GM19372 (cell line): ENCODE measurements around the gene SLC37A2.
A peak's percentile ranks its signal among the peaks of the same experiment; 100 is the strongest.
"Not testable (repeated sequence)": the region's sequence is repeated elsewhere in the genome, so short reads cannot be mapped to it uniquely, and the experiment has no call there.

Experiments used
- ATAC-seq: cut with Tn5 transposase; IDR thresholded peaks from one replicate; pipeline ENCODE4 v1.9.1; 2021; ENCODE audit warnings: mild to moderate bottlenecking, low read depth, moderate library complexity; ENCODE audit not compliant: unreplicated experiment

The SLC37A2 gene

DNA sequence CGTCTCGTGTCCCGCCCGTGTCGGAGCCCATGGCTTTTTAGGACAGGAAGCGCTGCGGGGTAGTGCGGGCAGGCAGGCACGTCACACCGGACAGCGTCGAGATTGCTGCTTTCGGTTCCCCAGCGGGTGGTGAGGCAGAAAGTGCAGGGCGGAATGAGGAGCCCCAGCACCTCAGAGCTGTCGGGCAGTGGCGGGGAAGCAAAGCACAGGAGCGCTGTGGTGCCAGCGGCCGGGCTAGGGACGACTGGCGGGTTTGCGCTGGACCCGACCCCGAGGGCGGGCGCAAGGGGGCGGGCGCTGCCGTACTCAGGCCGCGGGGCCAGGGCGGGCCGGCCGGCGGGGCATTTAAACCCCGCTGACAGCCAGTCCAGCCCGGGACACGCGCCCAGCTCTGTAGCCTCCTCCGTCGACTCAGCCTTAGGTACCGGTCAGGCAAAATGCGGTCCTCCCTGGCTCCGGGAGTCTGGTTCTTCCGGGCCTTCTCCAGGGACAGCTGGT lies at the start of gene SLC37A2:
Gene SLC37A2, plus strand, starts transcription at position 375 of the 498 bp plus-strand sequence. Its CDS starts 63 bp downstream, at position 438.
- ATAC-seq: peak; percentile 86

DNA sequence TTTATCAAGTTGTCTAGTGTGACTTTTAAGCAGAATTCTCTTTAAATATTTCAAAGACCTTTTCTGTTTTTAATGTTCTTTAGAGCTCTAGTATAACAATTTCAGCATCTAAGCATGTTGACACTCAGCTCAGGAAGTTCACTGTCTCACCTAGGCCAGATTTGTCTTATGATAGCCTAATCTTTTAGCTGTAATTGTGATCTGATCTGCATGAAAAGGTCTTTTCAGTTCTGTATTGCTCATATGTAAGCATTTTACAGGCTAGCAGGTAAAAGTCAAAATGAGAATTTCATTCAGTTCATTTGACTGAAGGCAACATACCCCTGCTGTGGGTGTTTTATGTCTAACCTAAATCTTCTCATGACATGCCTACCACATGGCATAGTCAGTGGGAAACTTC lies 46.7 kb upstream of the SLC37A2 start:
- ATAC-seq: no peak

GRCh38 chr11:125020342-125020741 lies 42.8 kb upstream of the SLC37A2 start:
- no peak for ATAC-seq

- ATAC-seq: no peak
Measured at GRCh38 chr11:125022551-125022950, 40.6 kb upstream of the SLC37A2 start.

DNA sequence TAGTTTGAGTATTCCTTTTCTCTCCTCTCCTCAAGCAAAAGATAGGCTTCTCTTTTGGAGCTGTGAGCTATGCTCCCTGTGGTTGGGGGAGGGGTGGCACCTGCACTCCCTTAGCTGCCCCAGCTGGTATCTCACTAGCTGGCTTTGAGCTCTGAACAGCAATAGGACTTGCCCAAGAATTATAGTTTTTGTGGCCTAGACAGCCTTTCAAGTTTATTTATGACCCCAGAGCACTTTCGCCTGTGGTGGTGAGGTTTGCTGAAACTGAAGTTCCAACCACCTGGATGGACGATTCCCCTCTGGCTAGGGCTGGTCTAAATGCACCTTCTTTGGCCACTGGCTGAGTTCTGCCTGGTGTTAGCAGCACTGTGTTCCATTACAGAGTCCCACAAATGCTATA lies 37.1 kb upstream of the SLC37A2 start:
- ATAC-seq: no peak

- ATAC-seq: not testable (repeated sequence)
Measured at GRCh38 chr11:125029431-125029830, 33.7 kb upstream of the SLC37A2 start.

- no peak for ATAC-seq
Measured at GRCh38 chr11:125036933-125037332, 26.2 kb upstream of the SLC37A2 start.

- ATAC-seq: no peak
Measured at GRCh38 chr11:125049164-125049792, 13.8 kb upstream of the SLC37A2 start.

DNA sequence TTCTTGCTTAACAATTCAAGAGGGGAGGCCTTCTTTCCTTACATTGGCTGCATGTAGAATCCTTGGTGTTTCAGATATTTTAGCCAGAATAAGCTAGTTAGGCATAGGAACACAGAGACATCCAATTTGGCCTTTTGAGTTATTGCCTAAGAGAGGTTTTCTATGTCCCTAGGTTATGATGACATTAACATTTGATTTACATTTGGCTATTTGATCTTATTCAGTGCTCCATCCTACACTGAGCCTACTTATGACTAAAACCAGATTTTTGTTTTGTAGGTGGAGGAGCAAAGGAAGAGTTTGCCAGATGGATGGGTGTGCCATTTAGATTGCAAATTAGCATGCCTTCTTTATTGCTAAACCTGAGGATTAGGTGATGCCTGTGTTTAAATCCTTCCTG lies 11.1 kb upstream of the SLC37A2 start:
- ATAC-seq: no peak

DNA sequence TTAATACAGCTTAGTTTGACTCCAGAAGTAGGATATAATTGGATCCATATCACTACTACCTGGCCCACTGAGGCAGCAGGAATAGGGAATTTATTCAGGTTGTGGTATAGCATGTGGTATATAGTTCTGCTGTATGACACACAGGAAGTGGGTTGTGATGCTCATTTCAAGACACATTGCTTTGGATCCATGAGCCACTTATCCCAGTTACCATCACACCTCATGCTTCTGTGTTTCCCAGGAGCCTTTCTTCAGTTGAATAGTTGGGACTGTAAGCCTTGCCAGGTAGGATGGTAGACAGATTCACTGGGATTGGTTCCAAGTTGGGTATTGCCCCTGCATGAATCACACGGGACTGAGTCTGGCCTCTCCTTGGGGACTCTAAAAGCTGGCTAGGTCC lies 9.9 kb upstream of the SLC37A2 start:
- no peak for ATAC-seq

DNA sequence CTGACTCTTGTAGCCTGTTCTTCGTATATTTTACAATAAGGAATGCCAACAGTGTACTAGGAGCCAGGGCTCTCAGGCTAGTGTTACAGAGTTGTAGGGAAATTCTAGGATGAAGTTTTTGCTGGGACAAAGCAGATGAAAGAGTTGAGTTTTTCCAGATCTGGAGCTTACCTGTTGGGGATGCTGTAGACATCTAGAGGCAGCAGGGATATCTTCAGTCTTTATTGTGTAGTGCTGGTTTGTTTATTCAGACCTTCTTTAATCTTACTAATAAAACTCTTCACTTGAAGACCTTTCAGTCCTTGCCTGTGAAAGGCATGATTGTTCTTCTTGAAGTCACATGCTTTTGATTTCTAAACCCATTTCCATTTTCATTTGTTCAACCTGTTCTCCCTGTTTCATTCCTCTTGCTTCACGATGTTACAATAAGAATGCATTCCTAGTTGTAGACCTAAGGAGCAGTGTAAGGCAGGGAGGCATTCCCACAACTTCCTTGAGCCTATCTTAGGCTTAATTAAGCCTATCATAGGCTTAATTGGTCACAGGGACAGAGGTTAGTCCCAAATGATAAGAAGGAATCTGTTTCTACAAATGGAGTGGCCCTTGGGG lies 7.9 kb upstream of the SLC37A2 start:
- ATAC-seq: no peak

DNA sequence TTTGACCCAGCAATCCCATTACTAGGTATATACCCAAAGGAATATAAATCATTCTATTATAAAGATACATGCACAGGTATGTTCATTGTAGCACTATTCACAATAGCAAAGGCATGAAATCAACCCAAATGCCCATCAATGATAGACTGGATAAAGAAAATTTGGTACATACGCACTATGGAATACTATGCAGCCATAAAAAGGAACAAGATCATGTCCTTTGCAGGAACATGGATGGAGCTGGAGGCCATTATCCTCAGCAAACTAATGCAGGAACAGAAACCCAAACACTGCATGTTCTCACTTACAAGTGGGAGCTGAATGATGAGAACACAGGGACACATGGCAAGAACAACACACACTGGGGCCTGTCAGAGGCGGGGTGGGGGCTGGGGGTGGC lies 7.0 kb upstream of the SLC37A2 start:
- ATAC-seq: not testable (repeated sequence)

- ATAC-seq: no peak
Measured at GRCh38 chr11:125056931-125057692, 6.0 kb upstream of the SLC37A2 start.

- ATAC-seq: no peak
Measured at GRCh38 chr11:125057693-125058016, 5.5 kb upstream of the SLC37A2 start.

- no peak for ATAC-seq
Measured at GRCh38 chr11:125061281-125061680, 1.8 kb upstream of the SLC37A2 start.

GRCh38 chr11:125062218-125062930 lies 731 bp upstream of the SLC37A2 start:
- ATAC-seq: no peak

DNA sequence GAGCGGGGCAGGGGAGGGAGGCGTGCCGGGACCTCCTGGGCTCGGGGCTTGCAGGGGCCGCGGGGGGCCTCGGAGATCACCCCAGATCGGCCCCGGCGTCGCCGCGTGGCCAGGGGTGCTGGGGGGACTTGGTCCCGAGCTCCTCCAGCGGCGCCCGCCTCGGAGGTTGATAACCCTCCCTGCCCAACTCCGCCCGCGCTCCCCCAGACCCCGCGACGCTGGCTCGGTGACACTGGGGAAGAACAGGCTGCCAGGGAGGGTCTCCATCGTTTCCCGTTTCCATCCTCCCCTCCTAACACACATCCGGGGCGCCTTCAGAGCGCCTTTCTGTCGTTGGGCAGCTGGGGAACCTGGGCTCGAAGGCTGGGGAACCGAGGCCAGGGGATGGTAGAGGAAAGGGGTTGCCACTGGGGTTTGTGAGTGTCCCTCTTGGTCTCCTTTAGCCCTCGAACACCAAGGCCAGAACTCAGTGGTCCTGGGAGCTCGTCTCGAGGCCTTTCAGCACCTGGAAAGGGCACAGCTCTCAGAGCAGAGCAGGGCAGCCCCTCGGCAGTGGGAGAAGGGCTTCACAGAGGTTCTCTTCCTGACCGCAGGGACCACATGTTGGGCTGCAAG lies 431 bp downstream of the SLC37A2 start:
- ATAC-seq: peak; percentile 18

DNA sequence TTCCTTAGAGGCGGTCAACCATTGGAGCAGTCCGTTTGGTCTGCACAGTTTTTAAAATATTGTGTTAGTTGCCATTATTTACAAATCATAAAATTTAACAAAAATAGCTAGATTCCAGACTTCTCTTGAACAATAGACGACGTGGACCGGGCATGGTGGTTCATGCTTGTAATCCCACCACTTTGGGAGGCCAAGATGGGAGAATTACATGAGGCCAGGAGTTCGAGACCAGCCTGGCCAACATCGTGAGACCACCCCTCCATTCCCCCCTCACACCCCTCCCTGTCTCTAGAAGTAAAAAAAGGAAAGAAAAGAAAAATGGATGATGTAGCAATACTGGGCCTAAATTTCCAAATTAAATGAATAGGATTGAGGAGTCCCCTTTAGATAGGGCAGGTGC lies 965 bp downstream of the SLC37A2 start:
- no peak for ATAC-seq

- ATAC-seq: no peak
Measured at GRCh38 chr11:125068368-125068767, 5.3 kb downstream of the SLC37A2 start.

- ATAC-seq: no peak
Measured at GRCh38 chr11:125069008-125069407, 5.9 kb downstream of the SLC37A2 start.

GRCh38 chr11:125069796-125070195 lies 6.7 kb downstream of the SLC37A2 start:
- no peak for ATAC-seq
